GM23338 (cell line): ENCODE data around the gene BMS1. TPM values are rescaled to one million over a fixed set of nuclear protein-coding genes. Genes with fewer than 3 reads are reported as not detected.

ENCODE experiments used
- ATAC-seq: fragments of 200-7000 bp; cut with Tn5 transposase; 3 replicates; pipeline ENCODE4 v1.9.1; 2020
- DNase-seq: peaks from one replicate; pipeline ENCODE4 v3.0.0-alpha.2; 2015; ENCODE audit warnings: low spot score
- H2AFZ ChIP-seq: fragments of 200-600 bp; sonication (generic); 2 replicates; pipeline ENCODE4 v1.8.0; 2016; ENCODE audit warnings: antibody characterized with exemption, mild to moderate bottlenecking, moderate library complexity
- H3F3A ChIP-seq: fragments of 200-600 bp; sonication (generic); replicated peaks from 2 replicates; pipeline ENCODE4 v1.8.0; 2017; ENCODE audit warnings: antibody characterized with exemption, mixed run types, low read depth
- H3K27ac ChIP-seq: fragments of 200-600 bp; sonication (generic); 2 replicates; pipeline ENCODE4 v1.6.1; 2016; ENCODE audit warnings: low read depth
- H3K27me3 ChIP-seq: fragments of 200-600 bp; sonication (generic); 2 replicates; pipeline ENCODE4 v1.8.0; 2016; ENCODE audit warnings: mild to moderate bottlenecking, mixed run types, moderate library complexity; ENCODE audit not compliant: insufficient read depth
- H3K36me3 ChIP-seq: fragments of 200-600 bp; sonication (generic); 2 replicates; pipeline ENCODE4 v1.8.0; 2016; ENCODE audit warnings: mild to moderate bottlenecking; ENCODE audit not compliant: insufficient read depth
- H3K4me1 ChIP-seq: fragments of 200-600 bp; sonication (generic); 2 replicates; pipeline ENCODE4 v1.8.0; 2016; ENCODE audit warnings: mild to moderate bottlenecking, moderate library complexity; ENCODE audit not compliant: insufficient read depth
- H3K4me2 ChIP-seq: fragments of 200-600 bp; sonication (generic); 2 replicates; pipeline ENCODE4 v1.7.1; 2017; ENCODE audit warnings: mixed run types
- H3K4me3 ChIP-seq: fragments of 200-600 bp; sonication (generic); 2 replicates; pipeline ENCODE4 v1.6.1; 2016; ENCODE audit warnings: mixed run types
- H3K79me2 ChIP-seq: fragments of 200-600 bp; sonication (generic); replicated peaks from 2 replicates; pipeline ENCODE4 v1.8.0; 2017; ENCODE audit warnings: mild to moderate bottlenecking; ENCODE audit not compliant: insufficient read depth
- H3K9me2 ChIP-seq: fragments of 200-600 bp; sonication (generic); 2 replicates; pipeline ENCODE4 v1.8.0; 2017; ENCODE audit not compliant: insufficient read depth
- H4K20me1 ChIP-seq: fragments of 200-600 bp; sonication (generic); replicated peaks from 2 replicates; pipeline ENCODE4 v1.8.0; 2017; ENCODE audit warnings: mild to moderate bottlenecking; ENCODE audit not compliant: insufficient read depth
- H3K27ac Mint-ChIP-seq: 2 replicates; pipeline ENCODE4 v1.8.0; 2020; ENCODE audit warnings: inconsistent platforms, mild to moderate bottlenecking, moderate library complexity, mixed read lengths
- H3K27me3 Mint-ChIP-seq: 3 replicates; pipeline ENCODE4 v1.8.0; 2022; ENCODE audit warnings: low read depth, mild to moderate bottlenecking, moderate library complexity, mixed read lengths, inconsistent platforms; ENCODE audit not compliant: insufficient read depth, poor library complexity
- H3K36me3 Mint-ChIP-seq: 3 replicates; pipeline ENCODE4 v1.8.0; 2021; ENCODE audit warnings: low read depth, mild to moderate bottlenecking, inconsistent platforms, moderate library complexity, mixed read lengths
- H3K4me1 Mint-ChIP-seq: 3 replicates; pipeline ENCODE4 v1.8.0; 2020; ENCODE audit warnings: mild to moderate bottlenecking, inconsistent platforms, mixed read lengths
- H3K4me3 Mint-ChIP-seq: 3 replicates; pipeline ENCODE4 v1.8.0; 2021; ENCODE audit warnings: moderate library complexity, mild to moderate bottlenecking, inconsistent platforms, mixed read lengths
- H3K9me3 Mint-ChIP-seq: 3 replicates; pipeline ENCODE4 v1.8.0; 2020; ENCODE audit warnings: moderate library complexity, mild to moderate bottlenecking, inconsistent platforms, mixed read lengths
- CREB1 ChIP-seq: fragments of 250-450 bp; sonication (Bioruptor Pico); IDR thresholded peaks from 2 replicates; pipeline ENCODE4 v1.5.0; 2020; ENCODE audit warnings: low read depth, mild to moderate bottlenecking, moderate library complexity
- EZH2 ChIP-seq: fragments of 200-600 bp; sonication (generic); IDR thresholded peaks from one replicate; pipeline ENCODE4 v1.8.0; 2017; ENCODE audit warnings: antibody characterized with exemption, mild to moderate bottlenecking, low read depth; ENCODE audit not compliant: unreplicated experiment
- EZH2phosphoT487 ChIP-seq: fragments of 200-600 bp; sonication (generic); IDR thresholded peaks from one replicate; pipeline ENCODE4 v1.8.1; 2018; ENCODE audit warnings: antibody characterized with exemption; ENCODE audit not compliant: unreplicated experiment
- JUNB ChIP-seq: IDR thresholded peaks from one replicate; pipeline ENCODE4 v1.6.1; 2016; ENCODE audit warnings: antibody characterized with exemption; ENCODE audit not compliant: unreplicated experiment
- NANOG ChIP-seq: IDR thresholded peaks from 2 replicates; pipeline ENCODE4 v1.6.1; 2016; ENCODE audit warnings: antibody characterized with exemption, borderline replicate concordance
- POLR2AphosphoS5 ChIP-seq: IDR thresholded peaks from 2 replicates; pipeline ENCODE4 v1.6.1; 2016; ENCODE audit warnings: antibody characterized with exemption, low read depth
- STAT1 ChIP-seq: IDR thresholded peaks from one replicate; pipeline ENCODE4 v1.6.1; 2016; ENCODE audit warnings: antibody characterized with exemption; ENCODE audit not compliant: unreplicated experiment
- ZNF114 ChIP-seq: fragments of 250-450 bp; sonication (Bioruptor Pico); IDR thresholded peaks from 2 replicates; pipeline ENCODE4 v1.5.0; 2020; ENCODE audit warnings: mild to moderate bottlenecking, moderate library complexity
- ZNF331 ChIP-seq: fragments of 250-450 bp; sonication (Bioruptor Pico); IDR thresholded peaks from 2 replicates; pipeline ENCODE4 v1.5.0; 2020; ENCODE audit warnings: low read depth, mild to moderate bottlenecking, moderate library complexity
- polyA plus RNA-seq: library from polyadenylated mRNA; unstranded; fragments of >200 nt; fragmentation: Nextera tagmentation; extraction: Ambion mirVana; gene quantifications from 2 replicates; pipeline ENCODE4 v1.2.1, GENCODE V29; 2016
- total RNA-seq: library from RNA; depleted of rRNA; stranded (reverse); fragments of >200 nt; shearing (Covaris generic); gene quantifications from 2 replicates; pipeline ENCODE4 v1.2.3, GENCODE V29; 2014
- TF ChIP-seq, protein P1 (sequence below), 2 experiments: fragments of 200-600 bp in 1 of 2; sonication (generic) in 1 of 2; conservative IDR thresholded peaks; 2 replicates each; pipeline versions ENCODE4 v1.5.1 to v1.6.1; 2016 to 2017; ENCODE audit warnings: antibody characterized with exemption in 2 of 2, low read depth in 2 of 2, mild to moderate bottlenecking in 2 of 2, moderate library complexity in 1 of 2
- TF ChIP-seq, protein P2 (sequence below): IDR thresholded peaks from one replicate; pipeline ENCODE4 v1.6.1; 2018; ENCODE audit warnings: antibody characterized with exemption; ENCODE audit not compliant: unreplicated experiment
- TF ChIP-seq, protein P3 (sequence below): fragments of 250-450 bp; sonication (Bioruptor Pico); IDR thresholded peaks from 2 replicates; pipeline ENCODE4 v1.5.0; 2020; ENCODE audit warnings: mild to moderate bottlenecking, moderate library complexity
- TF ChIP-seq, protein P4 (sequence below): IDR thresholded peaks from 2 replicates; pipeline ENCODE4 v1.6.1; 2016; ENCODE audit warnings: antibody characterized with exemption

BMS1 gene
- total and polyA plus RNA-seq, 2 experiments from 2014 or later: 26.4 to 37.7 TPM

DNA sequence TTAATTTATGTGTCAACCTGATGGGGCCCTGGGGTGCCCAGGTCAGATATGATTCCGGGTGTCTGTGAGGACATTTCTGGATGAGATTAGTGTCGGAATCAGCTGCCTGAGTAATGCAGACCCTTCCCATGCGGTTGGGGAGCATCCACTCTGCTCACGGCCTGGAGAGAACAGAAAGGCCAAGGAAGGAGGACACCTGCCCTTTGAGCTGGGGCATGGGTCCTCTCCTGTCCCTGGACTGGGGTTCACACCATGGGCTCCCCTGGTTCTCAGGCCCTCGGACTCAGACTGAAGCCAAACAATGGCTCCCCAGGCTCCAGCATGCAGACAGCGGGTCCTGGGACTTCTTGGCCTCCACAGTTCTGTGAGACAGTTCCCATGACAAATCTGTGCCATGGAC is 94.3 kb downstream of the BMS1 start:
- Mint-ChIP-seq H3K27ac (no peak overlapping the region), H3K36me3 (no peaks in the 10 kb centered on the region; the same call in 2 of the 3 replicates)
- H3K27me3 ChIP-seq: no peaks in the 10 kb centered on the region

More for the DNA sequence above, 94.3 kb downstream of the BMS1 start:
- no peak for TF ChIP-seq CREB1
- no peak for TF ChIP-seq EZH2
- no peak for TF ChIP-seq EZH2phosphoT487
- TF ChIP-seq, protein P1, sequence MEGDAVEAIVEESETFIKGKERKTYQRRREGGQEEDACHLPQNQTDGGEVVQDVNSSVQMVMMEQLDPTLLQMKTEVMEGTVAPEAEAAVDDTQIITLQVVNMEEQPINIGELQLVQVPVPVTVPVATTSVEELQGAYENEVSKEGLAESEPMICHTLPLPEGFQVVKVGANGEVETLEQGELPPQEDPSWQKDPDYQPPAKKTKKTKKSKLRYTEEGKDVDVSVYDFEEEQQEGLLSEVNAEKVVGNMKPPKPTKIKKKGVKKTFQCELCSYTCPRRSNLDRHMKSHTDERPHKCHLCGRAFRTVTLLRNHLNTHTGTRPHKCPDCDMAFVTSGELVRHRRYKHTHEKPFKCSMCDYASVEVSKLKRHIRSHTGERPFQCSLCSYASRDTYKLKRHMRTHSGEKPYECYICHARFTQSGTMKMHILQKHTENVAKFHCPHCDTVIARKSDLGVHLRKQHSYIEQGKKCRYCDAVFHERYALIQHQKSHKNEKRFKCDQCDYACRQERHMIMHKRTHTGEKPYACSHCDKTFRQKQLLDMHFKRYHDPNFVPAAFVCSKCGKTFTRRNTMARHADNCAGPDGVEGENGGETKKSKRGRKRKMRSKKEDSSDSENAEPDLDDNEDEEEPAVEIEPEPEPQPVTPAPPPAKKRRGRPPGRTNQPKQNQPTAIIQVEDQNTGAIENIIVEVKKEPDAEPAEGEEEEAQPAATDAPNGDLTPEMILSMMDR (conservative IDR thresholded peaks at IDR 0.05; ENCODE audit: low read depth in 2 of 2): no peak
- TF ChIP-seq, protein P2, sequence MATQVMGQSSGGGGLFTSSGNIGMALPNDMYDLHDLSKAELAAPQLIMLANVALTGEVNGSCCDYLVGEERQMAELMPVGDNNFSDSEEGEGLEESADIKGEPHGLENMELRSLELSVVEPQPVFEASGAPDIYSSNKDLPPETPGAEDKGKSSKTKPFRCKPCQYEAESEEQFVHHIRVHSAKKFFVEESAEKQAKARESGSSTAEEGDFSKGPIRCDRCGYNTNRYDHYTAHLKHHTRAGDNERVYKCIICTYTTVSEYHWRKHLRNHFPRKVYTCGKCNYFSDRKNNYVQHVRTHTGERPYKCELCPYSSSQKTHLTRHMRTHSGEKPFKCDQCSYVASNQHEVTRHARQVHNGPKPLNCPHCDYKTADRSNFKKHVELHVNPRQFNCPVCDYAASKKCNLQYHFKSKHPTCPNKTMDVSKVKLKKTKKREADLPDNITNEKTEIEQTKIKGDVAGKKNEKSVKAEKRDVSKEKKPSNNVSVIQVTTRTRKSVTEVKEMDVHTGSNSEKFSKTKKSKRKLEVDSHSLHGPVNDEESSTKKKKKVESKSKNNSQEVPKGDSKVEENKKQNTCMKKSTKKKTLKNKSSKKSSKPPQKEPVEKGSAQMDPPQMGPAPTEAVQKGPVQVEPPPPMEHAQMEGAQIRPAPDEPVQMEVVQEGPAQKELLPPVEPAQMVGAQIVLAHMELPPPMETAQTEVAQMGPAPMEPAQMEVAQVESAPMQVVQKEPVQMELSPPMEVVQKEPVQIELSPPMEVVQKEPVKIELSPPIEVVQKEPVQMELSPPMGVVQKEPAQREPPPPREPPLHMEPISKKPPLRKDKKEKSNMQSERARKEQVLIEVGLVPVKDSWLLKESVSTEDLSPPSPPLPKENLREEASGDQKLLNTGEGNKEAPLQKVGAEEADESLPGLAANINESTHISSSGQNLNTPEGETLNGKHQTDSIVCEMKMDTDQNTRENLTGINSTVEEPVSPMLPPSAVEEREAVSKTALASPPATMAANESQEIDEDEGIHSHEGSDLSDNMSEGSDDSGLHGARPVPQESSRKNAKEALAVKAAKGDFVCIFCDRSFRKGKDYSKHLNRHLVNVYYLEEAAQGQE: no peak
- no peak for TF ChIP-seq JUNB
- TF ChIP-seq POLR2AphosphoS5: no peak
- no peak for TF ChIP-seq ZNF331 (CRISPR knock-in tag)
- no peak for TF ChIP-seq ZNF114 (CRISPR knock-in tag)
- TF ChIP-seq, protein P3, sequence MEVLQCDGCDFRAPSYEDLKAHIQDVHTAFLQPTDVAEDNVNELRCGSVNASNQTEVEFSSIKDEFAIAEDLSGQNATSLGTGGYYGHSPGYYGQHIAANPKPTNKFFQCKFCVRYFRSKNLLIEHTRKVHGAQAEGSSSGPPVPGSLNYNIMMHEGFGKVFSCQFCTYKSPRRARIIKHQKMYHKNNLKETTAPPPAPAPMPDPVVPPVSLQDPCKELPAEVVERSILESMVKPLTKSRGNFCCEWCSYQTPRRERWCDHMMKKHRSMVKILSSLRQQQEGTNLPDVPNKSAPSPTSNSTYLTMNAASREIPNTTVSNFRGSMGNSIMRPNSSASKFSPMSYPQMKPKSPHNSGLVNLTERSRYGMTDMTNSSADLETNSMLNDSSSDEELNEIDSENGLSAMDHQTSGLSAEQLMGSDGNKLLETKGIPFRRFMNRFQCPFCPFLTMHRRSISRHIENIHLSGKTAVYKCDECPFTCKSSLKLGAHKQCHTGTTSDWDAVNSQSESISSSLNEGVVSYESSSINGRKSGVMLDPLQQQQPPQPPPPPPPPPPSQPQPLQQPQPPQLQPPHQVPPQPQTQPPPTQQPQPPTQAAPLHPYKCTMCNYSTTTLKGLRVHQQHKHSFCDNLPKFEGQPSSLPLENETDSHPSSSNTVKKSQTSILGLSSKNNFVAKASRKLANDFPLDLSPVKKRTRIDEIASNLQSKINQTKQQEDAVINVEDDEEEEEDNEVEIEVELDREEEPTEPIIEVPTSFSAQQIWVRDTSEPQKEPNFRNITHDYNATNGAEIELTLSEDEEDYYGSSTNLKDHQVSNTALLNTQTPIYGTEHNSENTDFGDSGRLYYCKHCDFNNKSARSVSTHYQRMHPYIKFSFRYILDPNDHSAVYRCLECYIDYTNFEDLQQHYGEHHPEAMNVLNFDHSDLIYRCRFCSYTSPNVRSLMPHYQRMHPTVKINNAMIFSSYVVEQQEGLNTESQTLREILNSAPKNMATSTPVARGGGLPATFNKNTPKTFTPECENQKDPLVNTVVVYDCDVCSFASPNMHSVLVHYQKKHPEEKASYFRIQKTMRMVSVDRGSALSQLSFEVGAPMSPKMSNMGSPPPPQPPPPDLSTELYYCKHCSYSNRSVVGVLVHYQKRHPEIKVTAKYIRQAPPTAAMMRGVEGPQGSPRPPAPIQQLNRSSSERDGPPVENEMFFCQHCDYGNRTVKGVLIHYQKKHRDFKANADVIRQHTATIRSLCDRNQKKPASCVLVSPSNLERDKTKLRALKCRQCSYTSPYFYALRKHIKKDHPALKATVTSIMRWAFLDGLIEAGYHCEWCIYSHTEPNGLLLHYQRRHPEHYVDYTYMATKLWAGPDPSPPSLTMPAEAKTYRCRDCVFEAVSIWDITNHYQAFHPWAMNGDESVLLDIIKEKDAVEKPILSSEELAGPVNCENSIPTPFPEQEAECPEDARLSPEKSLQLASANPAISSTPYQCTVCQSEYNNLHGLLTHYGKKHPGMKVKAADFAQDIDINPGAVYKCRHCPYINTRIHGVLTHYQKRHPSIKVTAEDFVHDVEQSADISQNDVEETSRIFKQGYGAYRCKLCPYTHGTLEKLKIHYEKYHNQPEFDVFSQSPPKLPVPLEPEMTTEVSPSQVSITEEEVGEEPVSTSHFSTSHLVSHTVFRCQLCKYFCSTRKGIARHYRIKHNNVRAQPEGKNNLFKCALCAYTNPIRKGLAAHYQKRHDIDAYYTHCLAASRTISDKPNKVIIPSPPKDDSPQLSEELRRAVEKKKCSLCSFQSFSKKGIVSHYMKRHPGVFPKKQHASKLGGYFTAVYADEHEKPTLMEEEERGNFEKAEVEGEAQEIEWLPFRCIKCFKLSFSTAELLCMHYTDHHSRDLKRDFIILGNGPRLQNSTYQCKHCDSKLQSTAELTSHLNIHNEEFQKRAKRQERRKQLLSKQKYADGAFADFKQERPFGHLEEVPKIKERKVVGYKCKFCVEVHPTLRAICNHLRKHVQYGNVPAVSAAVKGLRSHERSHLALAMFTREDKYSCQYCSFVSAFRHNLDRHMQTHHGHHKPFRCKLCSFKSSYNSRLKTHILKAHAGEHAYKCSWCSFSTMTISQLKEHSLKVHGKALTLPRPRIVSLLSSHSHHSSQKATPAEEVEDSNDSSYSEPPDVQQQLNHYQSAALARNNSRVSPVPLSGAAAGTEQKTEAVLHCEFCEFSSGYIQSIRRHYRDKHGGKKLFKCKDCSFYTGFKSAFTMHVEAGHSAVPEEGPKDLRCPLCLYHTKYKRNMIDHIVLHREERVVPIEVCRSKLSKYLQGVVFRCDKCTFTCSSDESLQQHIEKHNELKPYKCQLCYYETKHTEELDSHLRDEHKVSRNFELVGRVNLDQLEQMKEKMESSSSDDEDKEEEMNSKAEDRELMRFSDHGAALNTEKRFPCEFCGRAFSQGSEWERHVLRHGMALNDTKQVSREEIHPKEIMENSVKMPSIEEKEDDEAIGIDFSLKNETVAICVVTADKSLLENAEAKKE (CRISPR knock-in tag): no peak
- no peak for TF ChIP-seq NANOG
- TF ChIP-seq, protein P4, sequence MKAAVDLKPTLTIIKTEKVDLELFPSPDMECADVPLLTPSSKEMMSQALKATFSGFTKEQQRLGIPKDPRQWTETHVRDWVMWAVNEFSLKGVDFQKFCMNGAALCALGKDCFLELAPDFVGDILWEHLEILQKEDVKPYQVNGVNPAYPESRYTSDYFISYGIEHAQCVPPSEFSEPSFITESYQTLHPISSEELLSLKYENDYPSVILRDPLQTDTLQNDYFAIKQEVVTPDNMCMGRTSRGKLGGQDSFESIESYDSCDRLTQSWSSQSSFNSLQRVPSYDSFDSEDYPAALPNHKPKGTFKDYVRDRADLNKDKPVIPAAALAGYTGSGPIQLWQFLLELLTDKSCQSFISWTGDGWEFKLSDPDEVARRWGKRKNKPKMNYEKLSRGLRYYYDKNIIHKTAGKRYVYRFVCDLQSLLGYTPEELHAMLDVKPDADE: no peak
- no peak for TF ChIP-seq STAT1
- Mint-ChIP-seq H3K27me3 (peaks cover 6% of the 10 kb centered on the region), H3K4me1 (peaks cover 8% of the 10 kb centered on the region), H3K9me3 (peaks cover 3% of the 10 kb centered on the region; the same call in 1 of the 3 replicates), H3K4me3 (no peak overlapping the region)
- H3K9me2 ChIP-seq: no peaks in the 10 kb centered on the region
- H3K79me2 ChIP-seq: no peaks in the 10 kb centered on the region
- no peak overlapping the region for H2AFZ ChIP-seq
- H3F3A ChIP-seq: no peaks in the 10 kb centered on the region
- H3K36me3 ChIP-seq: no peaks in the 10 kb centered on the region
- no peak overlapping the region for H3K27ac ChIP-seq
- no peaks in the 10 kb centered on the region for H3K4me1 ChIP-seq
- ATAC-seq: no peak
- H3K4me2 ChIP-seq: no peak overlapping the region
- H3K4me3 ChIP-seq: no peak overlapping the region
- no peak for DNase-seq
- H4K20me1 ChIP-seq: no peaks in the 10 kb centered on the region
